ENCODE data around the gene EXT2. TPM values are rescaled to one million over a fixed set of nuclear protein-coding genes. Genes with fewer than 3 reads are reported as not detected.
A peak's percentile ranks its signal among the peaks of the same experiment; 100 is the strongest.

The EXT2 gene
- total RNA-seq = 58.7 TPM

- intact Hi-C loops (cut with DNase I) = no loop called here
- peak; percentile 97 for ATAC-seq
- DNase-seq (ENCODE audit: low spot score) = peak; percentile 93
These were observed at the start of gene EXT2 for GRCh38 chr11:44095506-44096359. Gene EXT2, plus strand, starts transcription at chr11:44095678. Its CDS starts 12,035 bp downstream, at chr11:44107713.

GRCh38 chr11:44046182-44046581 is 49.3 kb upstream of the EXT2 start:
- intact Hi-C loops (cut with DNase I) = no loop called here
- DNase-seq (ENCODE audit: low spot score) = no peak
- ATAC-seq = no peak

DNA sequence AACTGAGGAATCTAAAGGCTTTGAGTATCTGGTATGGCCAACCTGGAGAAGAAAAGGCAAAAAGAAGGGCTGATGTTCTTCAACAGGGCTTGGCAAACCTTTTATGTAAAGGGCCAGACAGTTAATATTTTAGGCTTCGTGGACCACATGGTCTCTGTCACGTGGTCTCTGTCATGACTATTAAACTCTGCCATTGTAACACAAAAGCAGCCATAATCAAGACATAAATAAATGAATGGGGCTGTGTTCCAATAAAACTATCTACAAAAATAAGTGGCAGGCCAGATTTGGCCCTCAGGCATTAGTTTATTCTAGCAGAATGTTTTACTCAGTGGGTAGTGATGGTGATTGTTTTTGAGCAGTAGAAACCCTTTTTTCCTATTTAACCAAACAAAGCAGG is 48.2 kb upstream of the EXT2 start:
- intact Hi-C loops (cut with DNase I) = no loop called here
- ATAC-seq (no peak), DNase-seq (ENCODE audit: low spot score) (no peak)

GRCh38 chr11:44047931-44048431 is 47.5 kb upstream of the EXT2 start, which contains the start of gene ACCSL:
Gene ACCSL, plus strand, starts transcription at chr11:44047981. Its CDS starts 56 bp downstream, at chr11:44048037.
- no peak for DNase-seq (ENCODE audit: low spot score)
- intact Hi-C loops (cut with DNase I) = no loop called here
- no peak for ATAC-seq

DNA sequence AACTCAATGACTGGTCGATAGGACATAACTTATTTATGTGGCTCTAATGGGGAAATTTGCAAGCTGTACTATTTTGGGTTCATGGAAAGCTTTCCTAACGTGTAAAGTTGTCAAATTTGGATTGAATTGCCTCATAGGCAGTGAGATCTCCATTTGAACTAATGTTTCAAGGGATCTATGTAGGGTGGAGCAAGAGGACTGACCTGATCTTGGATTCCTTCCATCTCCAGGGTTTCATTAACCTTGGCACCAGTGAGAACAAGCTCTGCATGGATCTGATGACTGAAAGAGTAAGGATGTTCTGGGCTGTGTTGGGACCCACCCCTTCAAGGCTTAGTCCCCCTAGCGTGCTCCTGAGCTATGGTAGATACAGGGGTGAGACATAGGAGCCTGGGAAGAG is 45.6 kb upstream of the EXT2 start:
- ATAC-seq (no peak), DNase-seq (ENCODE audit: low spot score) (no peak)
- intact Hi-C loops (cut with DNase I) = no loop called here

DNA sequence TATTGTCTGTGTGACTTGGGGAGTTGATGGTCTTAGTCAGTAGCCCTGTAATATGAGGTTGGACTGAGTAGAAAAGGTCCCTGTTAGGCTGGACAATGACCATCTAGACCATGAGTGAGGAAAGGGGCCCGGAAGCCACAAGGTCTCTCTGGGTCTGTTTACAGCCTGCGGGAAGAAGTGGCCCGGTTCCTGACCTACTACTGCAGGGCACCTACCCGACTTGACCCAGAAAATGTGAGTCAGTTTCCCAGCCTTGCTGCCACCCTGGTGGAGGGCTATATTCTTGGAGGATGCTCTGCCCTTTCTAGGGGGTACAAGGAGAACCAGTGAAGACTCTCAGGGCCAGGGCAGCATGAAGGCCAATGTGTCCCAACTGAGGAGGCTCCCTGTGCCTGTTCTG is 44.3 kb upstream of the EXT2 start:
- ATAC-seq = no peak
- DNase-seq (ENCODE audit: low spot score) = no peak
- intact Hi-C loops (cut with DNase I) = no loop called here

- intact Hi-C loops (cut with DNase I) = no loop called here
- DNase-seq (ENCODE audit: low spot score) (no peak), ATAC-seq (no peak)
These were observed 38.1 kb upstream of the EXT2 start for GRCh38 chr11:44057340-44057739.

GRCh38 chr11:44058275-44058674 is 37.2 kb upstream of the EXT2 start:
- no peak for DNase-seq (ENCODE audit: low spot score)
- no peak for ATAC-seq
- intact Hi-C loops (cut with DNase I) = no loop called here

GRCh38 chr11:44065161-44065661 is 30.3 kb upstream of the EXT2 start:
- no peak for DNase-seq (ENCODE audit: low spot score)
- no peak for ATAC-seq
- intact Hi-C loops (cut with DNase I) = no loop called here

- intact Hi-C loops (cut with DNase I) = no loop called here
- ATAC-seq = peak; percentile 97
- DNase-seq (ENCODE audit: low spot score) = peak; percentile 97
These were observed 29.4 kb upstream of the EXT2 start, which contains the start of gene ACCS for GRCh38 chr11:44065841-44066731. Gene ACCS, plus strand, starts transcription at chr11:44066270. Its CDS starts 1,358 bp downstream, at chr11:44067628.

DNA sequence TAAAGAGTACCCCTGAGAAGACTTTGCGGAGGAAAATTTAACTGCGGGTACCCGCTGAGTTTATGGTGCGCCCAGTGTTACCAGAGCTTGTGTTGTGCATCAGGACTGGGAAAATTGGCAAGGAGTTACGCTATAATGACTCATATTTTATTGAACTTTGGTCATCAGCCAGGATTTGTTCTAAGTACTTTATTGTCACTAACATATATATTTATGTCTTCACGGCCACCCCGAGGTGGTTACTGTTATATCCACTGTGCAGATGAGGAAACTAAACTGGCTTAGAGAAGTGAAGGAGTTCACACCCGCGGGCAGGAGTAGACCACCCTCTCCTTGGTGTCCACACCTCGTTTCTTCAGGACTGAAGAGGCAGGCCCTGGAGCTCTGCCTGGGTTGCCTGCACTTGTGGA is 28.7 kb upstream of the EXT2 start:
- DNase-seq (ENCODE audit: low spot score) = no peak
- intact Hi-C loops (cut with DNase I) = no loop called here
- ATAC-seq = peak; percentile 25

DNA sequence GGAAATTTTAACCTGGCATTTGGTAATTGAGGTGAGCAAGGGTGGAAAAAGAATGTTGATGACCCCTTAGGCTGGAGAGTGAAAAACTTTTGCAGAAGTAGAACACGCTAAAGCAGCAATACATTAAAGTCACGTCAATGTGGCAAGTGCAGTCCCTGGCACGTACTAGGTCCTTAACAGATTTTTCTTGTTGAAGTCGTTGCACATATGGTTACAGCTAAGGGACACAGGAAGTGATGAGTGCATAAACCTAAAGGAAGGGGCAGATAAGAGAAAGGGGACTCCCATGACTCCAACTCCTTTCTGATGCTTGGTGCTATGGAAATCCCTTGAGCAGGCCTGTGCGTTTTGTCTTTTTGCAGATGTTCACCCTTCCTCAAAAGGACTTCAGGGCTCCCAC is 28.2 kb upstream of the EXT2 start:
- ATAC-seq = no peak
- DNase-seq (ENCODE audit: low spot score) = no peak
- intact Hi-C loops (cut with DNase I) = no loop called here

GRCh38 chr11:44068180-44068579 is 27.3 kb upstream of the EXT2 start:
- ATAC-seq (no peak), DNase-seq (ENCODE audit: low spot score) (no peak)
- intact Hi-C loops (cut with DNase I) = no loop called here

GRCh38 chr11:44071157-44071556 is 24.3 kb upstream of the EXT2 start:
- DNase-seq (ENCODE audit: low spot score) (no peak), ATAC-seq (no peak)
- intact Hi-C loops (cut with DNase I) = no loop called here

- intact Hi-C loops (cut with DNase I) = no loop called here
- DNase-seq (ENCODE audit: low spot score) = no peak
- ATAC-seq = no peak
These were observed 22.5 kb upstream of the EXT2 start for GRCh38 chr11:44072757-44073658.

- DNase-seq (ENCODE audit: low spot score) (no peak), ATAC-seq (no peak)
- intact Hi-C loops (cut with DNase I) = no loop called here
These were observed 16.7 kb upstream of the EXT2 start for GRCh38 chr11:44078794-44079193.

GRCh38 chr11:44079376-44079775 is 16.1 kb upstream of the EXT2 start:
- no peak for ATAC-seq
- intact Hi-C loops (cut with DNase I) = no loop called here
- no peak for DNase-seq (ENCODE audit: low spot score)

DNA sequence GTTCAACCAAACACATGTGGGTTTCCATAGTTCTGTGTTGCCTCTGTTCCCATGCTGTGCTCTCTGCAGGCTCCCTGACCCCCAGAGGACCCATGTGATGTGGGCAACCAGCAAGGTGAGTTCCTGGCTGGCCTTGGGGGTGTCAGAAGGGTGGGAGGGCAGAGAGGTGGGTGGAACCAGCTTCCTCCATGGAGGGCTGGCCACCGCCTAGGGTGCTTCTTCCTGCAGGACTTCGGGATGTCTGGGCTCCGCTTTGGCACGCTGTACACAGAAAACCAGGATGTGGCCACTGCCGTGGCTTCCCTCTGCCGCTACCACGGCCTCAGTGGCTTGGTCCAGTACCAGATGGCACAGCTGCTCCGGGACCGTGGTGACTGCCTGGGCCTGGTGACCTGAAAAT is 14.5 kb upstream of the EXT2 start:
- DNase-seq (ENCODE audit: low spot score) (no peak), ATAC-seq (no peak)
- intact Hi-C loops (cut with DNase I) = no loop called here

DNA sequence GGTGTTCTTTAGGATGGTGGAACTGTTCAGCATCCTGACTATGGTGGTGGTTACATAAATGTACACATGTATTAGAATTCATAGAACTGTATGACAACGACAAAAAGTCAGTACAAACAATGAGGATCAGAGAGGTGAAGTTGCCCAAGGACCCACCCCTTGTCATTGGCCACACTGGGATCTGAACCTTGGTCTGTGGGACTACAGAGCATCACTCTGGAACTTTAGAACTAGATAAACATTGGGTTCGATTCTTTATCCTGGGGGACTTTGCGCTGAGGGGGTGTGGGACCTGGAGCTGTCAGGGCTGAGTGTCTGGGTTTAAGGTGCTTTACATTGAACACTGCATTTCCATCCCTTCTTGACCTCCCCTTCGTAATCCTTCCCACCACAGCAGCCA is 12.8 kb upstream of the EXT2 start:
- no peak for ATAC-seq
- no peak for DNase-seq (ENCODE audit: low spot score)
- intact Hi-C loops (cut with DNase I) = no loop called here
